GM12878 (cell line): Measurements from ENCODE around the gene DHX30. TPM values are rescaled to one million over a fixed set of nuclear protein-coding genes. Genes with fewer than 3 reads are reported as not detected.

ENCODE experiments used
- ATAC-seq: fragments of 200-7000 bp; cut with Tn5 transposase; 3 replicates; pipeline ENCODE4 v1.9.1; 2020; ENCODE audit warnings: mild to moderate bottlenecking, moderate library complexity
- BruUV-seq: library from RNA; stranded (reverse); fragments of 400-500 nt; replicated peaks from 2 replicates; lab custom pipeline; 2021; lab: Mats Ljungman, UMichigan
- CTCF ChIA-PET: fragments of 300-600 bp; sonication (Branson Sonifier 250); formaldehyde crosslinking; extraction: SDS; loops from one replicate; lab custom pipeline; 2021; ENCODE audit warnings: inconsistent platforms; lab: Yijun Ruan, JAX
- POLR2A ChIA-PET: fragments of 350-600 bp; formaldehyde crosslinking; extraction: SDS; loops from one replicate; lab custom pipeline; 2021; ENCODE audit warnings: inconsistent platforms; lab: Charles Lee
- RAD21 ChIA-PET: fragments of 300-600 bp; sonication (Branson Sonifier 250); formaldehyde crosslinking; loops from one replicate; lab custom pipeline; 2023; ENCODE audit warnings: antibody characterized with exemption; ENCODE audit not compliant: unreplicated experiment; lab: Charles Lee
- SMC1A ChIA-PET: fragments of 300-600 bp; sonication (Branson Sonifier 250); formaldehyde crosslinking; loops from one replicate; lab custom pipeline; 2023; ENCODE audit not compliant: unreplicated experiment, uncharacterized antibody; lab: Charles Lee
- DNase-seq: peaks from one replicate; pipeline ENCODE4 v3.0.0-alpha.2; 2011; ENCODE audit warnings: low read depth, low spot score
- FAIRE-seq: peaks from 3 replicates; lab custom pipeline; 2011; peaks lifted over from hg19 to GRCh38; lab: Jason Lieb, UNC
- H2AFZ ChIP-seq: 2 replicates; pipeline ENCODE4 v1.6.0; 2011; ENCODE audit warnings: low read depth, low read length, control low read depth; ENCODE audit not compliant: control insufficient read depth
- H3K27ac ChIP-seq: 2 replicates; pipeline ENCODE4 v1.5.1; 2011; ENCODE audit warnings: control low read depth; ENCODE audit not compliant: control insufficient read depth, insufficient read depth
- H3K27me3 ChIP-seq, 2 experiments: replicated peaks in 1 of 2; 2 replicates each; pipeline versions ENCODE4 v1.6.0 to v1.6.1; 2011; ENCODE audit warnings: low read length in 1 of 2; ENCODE audit not compliant: control insufficient read depth in 2 of 2, insufficient read depth in 2 of 2
- H3K36me3 ChIP-seq, 2 experiments: 2 replicates each; pipeline ENCODE4 v1.5.1; 2011; ENCODE audit warnings: low read length in 1 of 2; ENCODE audit not compliant: control insufficient read depth in 2 of 2, insufficient read depth in 2 of 2
- H3K4me1 ChIP-seq: 2 replicates; pipeline ENCODE4 v1.6.1; 2011; ENCODE audit warnings: mild to moderate bottlenecking, low read length, moderate library complexity, mixed read lengths; ENCODE audit not compliant: control insufficient read depth, insufficient read depth
- H3K4me2 ChIP-seq: 2 replicates; pipeline ENCODE4 v1.6.0; 2011; ENCODE audit warnings: control low read depth; ENCODE audit not compliant: control insufficient read depth, insufficient read depth
- H3K4me3 ChIP-seq: fragments of 200-600 bp; sonication (generic); 2 replicates; pipeline ENCODE4 v1.5.1; 2016
- H3K79me2 ChIP-seq: 2 replicates; pipeline ENCODE4 v1.6.0; 2011; ENCODE audit warnings: low read length; ENCODE audit not compliant: control insufficient read depth, insufficient read depth
- H3K9ac ChIP-seq: 2 replicates; pipeline ENCODE4 v1.8.0; 2011; ENCODE audit warnings: low read length, control low read depth, mixed read lengths; ENCODE audit not compliant: control insufficient read depth, insufficient read depth
- H3K9me3 ChIP-seq: replicated peaks from 3 replicates; pipeline ENCODE4 v1.5.1; 2011; ENCODE audit warnings: mild to moderate bottlenecking, low read length; ENCODE audit not compliant: control insufficient read depth, insufficient read depth
- H4K20me1 ChIP-seq: 2 replicates; pipeline ENCODE4 v1.6.0; 2011; ENCODE audit not compliant: control insufficient read depth, insufficient read depth
- FOXM1 ChIP-seq: IDR thresholded peaks from 2 replicates; pipeline ENCODE4 v1.6.1; 2012; ENCODE audit warnings: low read depth, mild to moderate bottlenecking, inconsistent platforms, low read length, moderate library complexity
- HDAC2 ChIP-seq: fragments of 200-600 bp; sonication (generic); IDR thresholded peaks from 2 replicates; pipeline ENCODE4 v1.6.1; 2017
- IKZF2 ChIP-seq, 2 experiments: fragments of 450-650 bp; IDR thresholded peaks; 2 replicates each; pipeline ENCODE4 v1.6.1; 2017; ENCODE audit warnings: mild to moderate bottlenecking in 2 of 2, moderate library complexity in 2 of 2
- POLR2A ChIP-seq: IDR thresholded peaks from 2 replicates; pipeline ENCODE4 v1.6.1; 2011; ENCODE audit warnings: low read depth, mild to moderate bottlenecking, low read length
- RB1 ChIP-seq: fragments of 450-650 bp; formaldehyde crosslinking; IDR thresholded peaks from 2 replicates; pipeline ENCODE4 v1.6.1; 2017; ENCODE audit warnings: mild to moderate bottlenecking, borderline replicate concordance
- RUNX3 ChIP-seq: IDR thresholded peaks from 2 replicates; pipeline ENCODE4 v1.6.1; 2012; ENCODE audit warnings: low read length, inconsistent platforms
- STAT1 ChIP-seq: fragments of 450-650 bp; conservative IDR thresholded peaks from 2 replicates; pipeline ENCODE4 v1.6.1; 2014; ENCODE audit warnings: antibody characterized with exemption, mild to moderate bottlenecking
- TCF7 ChIP-seq: IDR thresholded peaks from 2 replicates; pipeline ENCODE4 v1.6.1; 2014; ENCODE audit warnings: antibody characterized with exemption, borderline replicate concordance
- WGBS: methylation state at CpG from one replicate; pipeline ENCODE4 v1.1.6; 2016; ENCODE audit warnings: low lambda C conversion rate; ENCODE audit not compliant: insufficient replicate concordance, insufficient coverage; ENCODE audit errors: missing lambda C conversion rate; 5-methylcytosine and 5-hydroxymethylcytosine counted together
- in situ Hi-C: fragments of 300-500 bp; cut with MboI; formaldehyde crosslinking; loops from 9 replicates; pipeline ENCODE4 v1.14.3; 2018; ENCODE audit warnings: mixed read lengths
- intact Hi-C: fragments of 100-400 bp; cut with micrococcal nuclease; formaldehyde crosslinking; loops from one replicate; pipeline ENCODE4 v1.14.2; 2022; ENCODE audit not compliant: unreplicated experiment
- polyA plus RNA-seq, 11 experiments: library from polyadenylated mRNA; depleted of rRNA in 4 of 11; unstranded in 6 of 11; stranded (reverse) in 5 of 11; fragments of >200 nt; fragmentation: Nextera tagmentation in 4 of 11; fragmentation: Illumina TruSeq in 1 of 11; extraction: Ambion mirVana in 4 of 11; extraction: Trizol in 1 of 11; gene quantifications; 1 replicate in 1 of 11; 2 replicates in 10 of 11; pipeline versions ENCODE4 v1.2.1 to v1.2.3, GENCODE V29; 2011 to 2016; ENCODE audit warnings: inconsistent platforms in 2 of 11, missing spikeins in 2 of 11, low read depth in 1 of 11
- total RNA-seq, 4 experiments: library from RNA; depleted of rRNA in 3 of 4; stranded (reverse); fragments of >200 nt in 3 of 4; fragmentation: Illumina TruSeq in 1 of 4; extraction: Trizol in 1 of 4; gene quantifications; 2 replicates each; pipeline versions ENCODE4 v1.2.1 to v1.2.3, GENCODE V29; 2013 to 2021
- TF ChIP-seq, protein P1 (sequence below): fragments of 450-650 bp; IDR thresholded peaks from 2 replicates; pipeline ENCODE4 v1.6.1; 2018; ENCODE audit warnings: mild to moderate bottlenecking, low read depth, moderate library complexity; ENCODE audit not compliant: partially characterized antibody

DHX30 gene
- total and polyA plus RNA-seq, 10 of the 15 experiments (the other 5 are each of a cell fraction or from before 2014, with no cell fraction given) = 9.5 to 75.3 (median 47.8) TPM

DNA sequence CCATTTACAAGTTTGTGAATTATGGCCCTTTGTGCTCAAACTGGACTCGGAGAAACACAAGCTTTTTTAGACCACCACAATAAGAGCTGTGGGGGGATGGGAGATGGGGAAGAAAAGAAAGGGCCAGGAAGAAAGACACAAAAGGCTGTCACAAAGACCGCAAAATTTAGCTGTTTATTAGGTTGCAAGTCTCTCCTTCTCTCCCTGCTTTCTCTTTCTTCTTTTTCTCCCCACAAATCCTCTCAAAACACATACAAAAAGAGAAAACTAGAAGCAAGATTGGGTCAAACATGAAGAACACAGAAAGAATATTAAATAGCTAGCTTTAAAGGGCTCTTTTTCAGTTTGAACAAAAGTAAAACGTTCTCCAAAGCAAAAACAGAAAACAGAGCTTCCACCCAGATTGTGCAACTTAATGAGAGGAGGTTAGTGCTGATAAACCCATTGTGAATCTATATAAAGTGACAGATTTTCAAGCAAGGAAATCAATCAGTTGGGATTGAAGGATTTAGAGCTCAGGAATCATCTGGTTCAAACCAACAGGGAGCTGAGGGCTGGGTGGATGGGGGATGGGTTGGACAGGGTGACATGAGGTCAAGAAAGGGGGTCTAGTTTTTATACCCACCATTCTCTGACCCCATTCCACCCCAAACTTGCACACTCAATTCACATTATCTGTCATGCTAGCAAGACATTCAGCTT is 87.3 kb downstream of the DHX30 start:
- ChIA-PET SMC1A (interaction anchor here (1.1 to 1.3 kb wide), 2 partner anchors 16 to 99 kb away, joined by 3 to 5 read pairs; no protein-coding TSS in a partner anchor), POLR2A (interaction anchor here (0.6 kb wide), 1 partner anchor 265 kb away, joined by 5 read pairs; no protein-coding TSS in a partner anchor), RAD21 (no interaction called here)
- Histone ChIP-seq H2AFZ (no peak overlapping the region), H3K4me1 (peaks cover 2% of the 10 kb centered on the region; the same call in 1 of the 2 replicates), H3K4me2 (no peak overlapping the region), H3K79me2 (no peaks in the 10 kb centered on the region), H4K20me1 (no peaks in the 10 kb centered on the region), H3K27ac (no peak overlapping the region)
- no peak for ATAC-seq
- no peak for DNase-seq
- TF ChIP-seq POLR2A (no peak), FOXM1 (no peak), IKZF2 (IDR thresholded peaks at IDR 0.05) (no peak), HDAC2 (no peak)
- TF ChIP-seq, all 136 proteins: peak for 0
- CTCF ChIA-PET = interaction anchor here (1.2 to 2.1 kb wide), 3 partner anchors 9 to 261 kb away, joined by 5 read pairs; no protein-coding TSS in a partner anchor
- no peaks in the 10 kb centered on the region for H3K9me3 ChIP-seq
- peaks cover 4 to 6% of the 10 kb centered on the region in 2 experiments; a peak in 2 of 4 replicates for H3K36me3 ChIP-seq
- FAIRE-seq = no peak
- in situ Hi-C loops = no loop called here
- no peak overlapping the region for H3K9ac ChIP-seq
- H3K27me3 ChIP-seq = no peaks in the 10 kb centered on the region
- WGBS = 93% methylated on average over 3 of the region's 3 CpGs
- intact Hi-C loops = loop anchor here (10.0 kb wide), 1 partner anchor 265 kb away; no protein-coding TSS in a partner anchor
- BruUV-seq = no TSS peak
- no peak overlapping the region for H3K4me3 ChIP-seq

DNA sequence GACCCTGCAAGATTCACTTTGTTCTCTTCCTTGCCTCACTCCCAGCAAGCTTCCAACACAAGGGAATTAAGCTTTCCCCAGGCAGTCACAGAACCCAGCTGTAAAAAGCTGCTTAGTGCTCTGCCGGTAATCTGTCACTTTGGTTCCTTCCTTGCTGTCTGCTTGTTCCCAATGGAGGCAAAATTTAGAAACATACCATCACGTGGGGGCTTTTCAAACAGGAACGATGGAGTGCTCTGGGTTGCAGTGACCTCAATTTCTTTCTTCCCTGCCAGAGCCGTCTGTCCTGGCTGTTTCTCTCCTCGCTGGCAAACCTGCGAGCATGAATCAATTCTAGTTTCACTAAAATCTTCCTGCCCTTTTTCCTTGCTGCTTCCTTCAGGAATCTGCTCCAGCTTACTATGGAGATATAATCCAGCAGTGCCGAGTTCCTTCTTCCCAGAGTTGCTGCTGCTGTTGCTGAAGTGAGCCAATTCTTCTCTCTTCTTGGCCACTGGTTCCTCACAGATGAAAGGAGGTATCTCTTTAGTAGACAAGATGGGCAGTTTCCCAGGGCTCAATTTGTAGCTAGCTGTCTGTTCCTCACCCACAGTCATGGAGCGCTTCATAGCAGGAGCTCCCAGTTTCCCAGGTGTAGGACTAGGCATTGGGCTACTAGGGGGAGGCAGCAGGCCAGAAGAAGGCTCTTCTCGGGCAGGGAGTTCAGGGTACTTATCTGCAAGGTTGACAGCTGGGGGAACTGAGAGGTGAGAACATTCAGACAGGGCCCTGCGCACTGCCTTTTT is 88.1 kb downstream of the DHX30 start:
- no peaks in the 10 kb centered on the region for H3K27me3 ChIP-seq
- in situ Hi-C loops (no loop called here), intact Hi-C loops (loop anchor here (10.0 kb wide), 1 partner anchor 264 kb away; no protein-coding TSS in a partner anchor)
- SMC1A ChIA-PET = interaction anchor here (1.1 to 1.5 kb wide), 3 partner anchors 17 to 99 kb away, joined by 3 to 5 read pairs (median 3); no protein-coding TSS in a partner anchor
- H2AFZ ChIP-seq = no peak overlapping the region
- CTCF ChIA-PET = interaction anchor here (1.2 to 2.1 kb wide), 3 partner anchors 10 to 260 kb away, joined by 5 read pairs; no protein-coding TSS in a partner anchor
- no peak for FAIRE-seq
- H3K9me3 ChIP-seq = no peaks in the 10 kb centered on the region
- no peak overlapping the region for H3K9ac ChIP-seq
- H3K4me2 ChIP-seq = no peak overlapping the region
- RAD21 ChIA-PET = no interaction called here
- POLR2A ChIA-PET = no interaction called here
- H3K27ac ChIP-seq = no peak overlapping the region
- no peaks in the 10 kb centered on the region for H3K79me2 ChIP-seq
- 89% methylated on average over 10 of the region's 10 CpGs for WGBS
- 0 out of 2 replicates have a peak, but pooled peaks cover 3% of the 10 kb centered on the region for H3K4me1 ChIP-seq
- ATAC-seq = no peak
- BruUV-seq = no TSS peak
- DNase-seq = no peak
- H3K4me3 ChIP-seq = no peak overlapping the region
- H3K36me3 ChIP-seq = peaks cover 4 to 6% of the 10 kb centered on the region in 2 experiments; a peak in 2 of 4 replicates
- no peaks in the 10 kb centered on the region for H4K20me1 ChIP-seq
- TF ChIP-seq TCF7 (no peak), RUNX3 (no peak), STAT1 (no peak), RB1 (no peak)
- TF ChIP-seq, protein P1, sequence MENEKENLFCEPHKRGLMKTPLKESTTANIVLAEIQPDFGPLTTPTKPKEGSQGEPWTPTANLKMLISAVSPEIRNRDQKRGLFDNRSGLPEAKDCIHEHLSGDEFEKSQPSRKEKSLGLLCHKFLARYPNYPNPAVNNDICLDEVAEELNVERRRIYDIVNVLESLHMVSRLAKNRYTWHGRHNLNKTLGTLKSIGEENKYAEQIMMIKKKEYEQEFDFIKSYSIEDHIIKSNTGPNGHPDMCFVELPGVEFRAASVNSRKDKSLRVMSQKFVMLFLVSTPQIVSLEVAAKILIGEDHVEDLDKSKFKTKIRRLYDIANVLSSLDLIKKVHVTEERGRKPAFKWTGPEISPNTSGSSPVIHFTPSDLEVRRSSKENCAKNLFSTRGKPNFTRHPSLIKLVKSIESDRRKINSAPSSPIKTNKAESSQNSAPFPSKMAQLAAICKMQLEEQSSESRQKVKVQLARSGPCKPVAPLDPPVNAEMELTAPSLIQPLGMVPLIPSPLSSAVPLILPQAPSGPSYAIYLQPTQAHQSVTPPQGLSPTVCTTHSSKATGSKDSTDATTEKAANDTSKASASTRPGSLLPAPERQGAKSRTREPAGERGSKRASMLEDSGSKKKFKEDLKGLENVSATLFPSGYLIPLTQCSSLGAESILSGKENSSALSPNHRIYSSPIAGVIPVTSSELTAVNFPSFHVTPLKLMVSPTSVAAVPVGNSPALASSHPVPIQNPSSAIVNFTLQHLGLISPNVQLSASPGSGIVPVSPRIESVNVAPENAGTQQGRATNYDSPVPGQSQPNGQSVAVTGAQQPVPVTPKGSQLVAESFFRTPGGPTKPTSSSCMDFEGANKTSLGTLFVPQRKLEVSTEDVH = no peak
